Nephron progenitor cell (in vitro differentiated cells): ENCODE measurements around the gene OR52M1.

Experiments used
- DNase-seq: peaks from one replicate; pipeline ENCODE4 v3.0.0; 2021
- H3K27ac Mint-ChIP-seq: 2 replicates; pipeline ENCODE4 v1.8.0; 2021; ENCODE audit warnings: mild to moderate bottlenecking, moderate library complexity, mixed read lengths
- H3K27me3 Mint-ChIP-seq: 2 replicates; pipeline ENCODE4 v1.8.0; 2021; ENCODE audit warnings: mild to moderate bottlenecking, low read depth, mixed read lengths; ENCODE audit not compliant: poor library complexity
- H3K36me3 Mint-ChIP-seq: 2 replicates; pipeline ENCODE4 v1.8.0; 2021; ENCODE audit warnings: low read depth, mixed read lengths
- H3K4me1 Mint-ChIP-seq: 2 replicates; pipeline ENCODE4 v1.8.0; 2021; ENCODE audit warnings: mixed read lengths
- H3K4me3 Mint-ChIP-seq: 2 replicates; pipeline ENCODE4 v1.8.0; 2021; ENCODE audit warnings: mild to moderate bottlenecking, moderate library complexity, mixed read lengths
- H3K9me3 Mint-ChIP-seq: 2 replicates; pipeline ENCODE4 v1.8.0; 2021; ENCODE audit warnings: mild to moderate bottlenecking, moderate library complexity, mixed read lengths
- TF ChIP-seq, protein P1 (sequence below): fragments of 200-600 bp; sonication (generic); IDR thresholded peaks from 2 replicates; pipeline ENCODE4 v1.5.0; 2021; ENCODE audit warnings: antibody characterized with exemption

Gene OR52M1

DNA sequence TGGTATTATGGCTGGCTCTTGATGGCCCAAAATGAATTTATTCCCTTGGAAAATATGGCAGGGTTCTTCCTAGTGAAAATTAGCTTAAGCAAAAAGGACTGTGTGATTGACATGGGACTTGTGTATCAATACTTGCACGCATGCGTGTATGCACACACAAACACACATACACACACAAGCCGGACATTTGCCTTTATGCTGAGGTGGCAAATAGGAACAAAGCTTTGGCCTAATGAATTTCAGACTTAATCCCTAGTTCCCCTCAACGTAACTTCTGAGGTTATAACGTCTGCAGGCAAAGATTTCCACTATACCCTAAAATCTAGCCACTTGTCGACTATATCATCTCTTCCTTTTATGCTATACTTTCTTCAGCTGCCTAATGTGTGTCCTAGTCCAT, 33.6 kb downstream of the OR52M1 start:
- Mint-ChIP-seq H3K27me3 (peaks cover 44% of the 10 kb centered on the region), H3K36me3 (no peaks in the 10 kb centered on the region)

DNA sequence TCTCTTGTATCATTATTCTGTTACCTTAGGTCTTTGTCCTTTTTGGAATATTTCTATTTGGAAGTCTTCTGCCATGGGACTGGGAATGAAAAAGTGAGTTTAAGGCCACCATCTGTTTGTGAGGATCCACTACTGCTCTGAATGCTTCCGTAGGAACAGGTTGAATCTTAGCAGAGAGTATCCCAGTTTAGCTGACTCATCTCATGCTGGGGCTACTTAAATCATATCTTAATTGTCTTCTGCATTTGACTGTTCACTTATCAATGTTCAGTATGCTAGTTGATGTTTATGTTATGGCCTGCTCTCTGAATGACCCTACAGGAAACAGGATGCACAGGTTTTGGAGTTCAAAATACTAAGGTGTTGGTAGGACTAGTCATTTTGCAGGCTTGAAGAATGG, 35.1 kb downstream of the OR52M1 start:
- DNase-seq: no peak
- Mint-ChIP-seq H3K4me1 (peaks cover 37% of the 10 kb centered on the region), H3K9me3 (no peaks in the 10 kb centered on the region), H3K27ac (no peak overlapping the region), H3K27me3 (peaks cover 49% of the 10 kb centered on the region), H3K36me3 (no peaks in the 10 kb centered on the region), H3K4me3 (no peak overlapping the region)
- TF ChIP-seq, protein P1, sequence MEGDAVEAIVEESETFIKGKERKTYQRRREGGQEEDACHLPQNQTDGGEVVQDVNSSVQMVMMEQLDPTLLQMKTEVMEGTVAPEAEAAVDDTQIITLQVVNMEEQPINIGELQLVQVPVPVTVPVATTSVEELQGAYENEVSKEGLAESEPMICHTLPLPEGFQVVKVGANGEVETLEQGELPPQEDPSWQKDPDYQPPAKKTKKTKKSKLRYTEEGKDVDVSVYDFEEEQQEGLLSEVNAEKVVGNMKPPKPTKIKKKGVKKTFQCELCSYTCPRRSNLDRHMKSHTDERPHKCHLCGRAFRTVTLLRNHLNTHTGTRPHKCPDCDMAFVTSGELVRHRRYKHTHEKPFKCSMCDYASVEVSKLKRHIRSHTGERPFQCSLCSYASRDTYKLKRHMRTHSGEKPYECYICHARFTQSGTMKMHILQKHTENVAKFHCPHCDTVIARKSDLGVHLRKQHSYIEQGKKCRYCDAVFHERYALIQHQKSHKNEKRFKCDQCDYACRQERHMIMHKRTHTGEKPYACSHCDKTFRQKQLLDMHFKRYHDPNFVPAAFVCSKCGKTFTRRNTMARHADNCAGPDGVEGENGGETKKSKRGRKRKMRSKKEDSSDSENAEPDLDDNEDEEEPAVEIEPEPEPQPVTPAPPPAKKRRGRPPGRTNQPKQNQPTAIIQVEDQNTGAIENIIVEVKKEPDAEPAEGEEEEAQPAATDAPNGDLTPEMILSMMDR: no peak

More for the DNA sequence above, 33.6 kb downstream of the OR52M1 start:
- Mint-ChIP-seq H3K4me1 (peaks cover 37% of the 10 kb centered on the region), H3K9me3 (no peaks in the 10 kb centered on the region), H3K27ac (no peak overlapping the region), H3K4me3 (no peak overlapping the region)
- TF ChIP-seq, protein P1: no peak
- DNase-seq: no peak

DNA sequence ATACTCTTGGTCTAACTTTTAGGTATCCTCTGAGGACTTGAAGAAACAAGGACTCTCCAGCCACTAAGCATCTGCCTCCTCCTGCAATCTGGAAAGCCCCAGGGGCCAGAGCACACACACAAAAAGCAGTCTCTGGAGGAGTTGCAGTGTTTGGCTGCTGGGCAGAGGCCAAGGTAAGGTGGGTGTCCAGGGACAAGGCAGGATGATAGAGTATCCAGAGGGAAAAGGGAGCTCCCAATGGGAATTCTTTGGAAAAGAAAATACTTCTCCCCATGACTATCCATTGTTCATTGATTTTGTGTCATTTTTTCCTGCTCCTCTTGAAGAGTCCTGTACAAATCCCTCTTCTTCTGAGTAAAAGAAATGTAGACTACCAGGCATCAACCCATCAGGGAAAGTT, 36.5 kb downstream of the OR52M1 start, which contains the start of gene OR52I2:
Gene OR52I2 (plus strand): TSS at position 301 of the 400 bp plus-strand sequence.
- TF ChIP-seq, protein P1: no peak

DNA sequence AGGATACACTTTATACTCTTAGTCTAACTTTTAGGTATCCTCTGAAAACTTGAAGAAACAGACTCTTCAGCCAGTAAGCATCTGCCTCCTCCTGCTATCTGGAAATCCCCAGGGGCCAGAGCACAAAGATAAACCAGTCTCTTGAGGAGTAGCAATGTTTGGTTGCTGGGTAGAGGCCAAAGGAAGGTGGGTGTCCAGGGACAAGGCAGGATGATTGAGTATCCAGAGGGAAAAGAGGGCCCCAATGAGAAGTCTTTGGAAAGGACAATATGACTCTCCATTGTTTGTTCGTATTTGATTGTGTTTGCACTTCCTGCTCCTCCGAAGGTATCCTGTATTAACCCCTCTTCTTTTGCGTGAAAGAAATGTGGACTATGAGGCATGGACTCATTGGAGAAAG, 44.0 kb downstream of the OR52M1 start:
- Mint-ChIP-seq H3K4me1 (peaks cover 8% of the 10 kb centered on the region), H3K27me3 (peaks cover 41% of the 10 kb centered on the region), H3K27ac (no peak overlapping the region), H3K36me3 (no peaks in the 10 kb centered on the region), H3K9me3 (no peaks in the 10 kb centered on the region), H3K4me3 (no peak overlapping the region)
- TF ChIP-seq, protein P1: no peak
- no peak for DNase-seq

More for the DNA sequence above, 36.5 kb downstream of the OR52M1 start, which contains the start of gene OR52I2:
- H3K9me3 Mint-ChIP-seq: no peaks in the 10 kb centered on the region
- H3K4me3 Mint-ChIP-seq: no peak within 1 kb of the TSS
- no peak within 1 kb of the TSS for H3K27ac Mint-ChIP-seq
- no peaks in the 10 kb centered on the region for H3K36me3 Mint-ChIP-seq
- peaks cover 50% of the 10 kb centered on the region for H3K27me3 Mint-ChIP-seq
- DNase-seq: no peak
- peaks cover 30% of the 10 kb centered on the region for H3K4me1 Mint-ChIP-seq

DNA sequence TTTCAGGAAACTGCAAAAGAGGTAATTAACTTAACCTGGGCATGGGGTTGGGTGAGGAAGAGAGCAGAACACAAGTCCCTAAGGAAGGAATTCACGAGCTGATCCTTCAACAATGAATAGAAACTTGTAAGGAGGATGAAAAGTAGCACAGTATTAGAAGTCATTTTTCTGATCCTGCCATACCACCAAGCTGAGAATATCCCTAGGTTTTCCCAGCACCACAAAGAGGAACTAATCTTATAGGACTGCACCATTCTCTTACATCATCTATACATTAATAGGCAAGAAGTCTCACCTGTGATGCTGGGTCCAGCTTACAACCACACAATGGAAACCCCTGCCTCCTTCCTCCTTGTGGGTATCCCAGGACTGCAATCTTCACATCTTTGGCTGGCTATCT, 48.7 kb downstream of the OR52M1 start, which contains the start of gene OR52I1:
Gene OR52I1 (plus strand): TSS at position 301 of the 400 bp plus-strand sequence. CDS start 0 bp downstream, at position 301.
- TF ChIP-seq, protein P1: no peak
- Mint-ChIP-seq H3K4me3 (no peak within 1 kb of the TSS), H3K36me3 (peaks cover 5% of the 10 kb centered on the region), H3K27ac (no peak within 1 kb of the TSS), H3K27me3 (peaks cover 7% of the 10 kb centered on the region), H3K9me3 (no peaks in the 10 kb centered on the region), H3K4me1 (peaks cover 7% of the 10 kb centered on the region)
- no peak for DNase-seq
